Measurements from ENCODE around the gene SLC6A1. TPM values are rescaled to one million over a fixed set of nuclear protein-coding genes. Genes with fewer than 3 reads are reported as not detected.
"Not testable (repeated sequence)": the region's sequence is repeated elsewhere in the genome, so short reads cannot be mapped to it uniquely, and the experiment has no call there.

Gene SLC6A1
- total RNA-seq, 1 donor from 2014 or later = 6.3 TPM

- H3K9me3 ChIP-seq = no peaks in the 10 kb centered on the region
- intact Hi-C loops (cut with DNase I) = no loop called here
- no peak overlapping the region for H3K27ac ChIP-seq
- peaks cover 0 to 8% of the 10 kb centered on the region in 2 donors for H3K4me1 ChIP-seq
- H3K27me3 ChIP-seq = no peaks in the 10 kb centered on the region
- TF ChIP-seq CTCF (IDR thresholded peaks at IDR 0.05) = no peak
- DNase-seq (ENCODE audit: low spot score in 2 of 2) = no peak
- H3K36me3 ChIP-seq = no peaks in the 10 kb centered on the region
- no peak overlapping the region for H3K4me3 ChIP-seq
Measured at GRCh38 chr3:11057655-11058054, 65.1 kb downstream of the SLC6A1 start.

GRCh38 chr3:11059090-11059798 lies 66.7 kb downstream of the SLC6A1 start:
- H3K36me3 ChIP-seq = no peaks in the 10 kb centered on the region
- no peaks in the 10 kb centered on the region for H3K9me3 ChIP-seq
- no peak overlapping the region for H3K27ac ChIP-seq
- peaks cover 0 to 8% of the 10 kb centered on the region in 2 donors for H3K4me1 ChIP-seq
- H3K27me3 ChIP-seq = no peaks in the 10 kb centered on the region
- peak; percentile 58 to 85 (median 70) for TF ChIP-seq CTCF (IDR thresholded peaks at IDR 0.05)
- DNase-seq (ENCODE audit: low spot score in 2 of 2) = peak in 1 of 2 donors; percentile 74
- intact Hi-C loops (cut with DNase I) = loop anchor here (1.0 kb wide), 2 partner anchors 114 to 301 kb away; no protein-coding TSS in a partner anchor
- H3K4me3 ChIP-seq = no peak overlapping the region

GRCh38 chr3:11059799-11060115 lies 67.2 kb downstream of the SLC6A1 start:
- Histone ChIP-seq H3K4me3 (no peak overlapping the region), H3K36me3 (no peaks in the 10 kb centered on the region), H3K9me3 (no peaks in the 10 kb centered on the region), H3K4me1 (peaks cover 0 to 8% of the 10 kb centered on the region in 2 donors), H3K27ac (no peak overlapping the region), H3K27me3 (no peaks in the 10 kb centered on the region)
- no peak for DNase-seq (ENCODE audit: low spot score in 2 of 2)
- intact Hi-C loops (cut with DNase I) = loop anchor here (1.0 to 5.0 kb wide), 8 partner anchors 38 to 301 kb away; partner anchors contain the start of gene ATG7
- TF ChIP-seq CTCF (IDR thresholded peaks at IDR 0.05) = no peak

- Histone ChIP-seq H3K4me3 (peak overlapping the region; percentile 4 to 51), H3K36me3 (no peaks in the 10 kb centered on the region), H3K4me1 (peaks cover 0 to 8% of the 10 kb centered on the region in 2 donors), H3K27me3 (no peaks in the 10 kb centered on the region), H3K27ac (no peak overlapping the region), H3K9me3 (no peaks in the 10 kb centered on the region)
- peak; percentile 94 to 98 (median 95) for TF ChIP-seq CTCF (IDR thresholded peaks at IDR 0.05)
- peak in 1 of 2 donors; percentile 79 for DNase-seq (ENCODE audit: low spot score in 2 of 2)
- intact Hi-C loops (cut with DNase I) = loop anchor here (1.0 to 5.0 kb wide), 6 partner anchors 37 to 275 kb away; partner anchors contain the start of gene ATG7
Measured at GRCh38 chr3:11060500-11061251, 68.1 kb downstream of the SLC6A1 start.

- intact Hi-C loops (cut with DNase I) = loop anchor here (2.0 to 5.0 kb wide), 4 partner anchors 36 to 211 kb away; partner anchors contain the start of gene ATG7
- H3K27ac ChIP-seq = not testable (repeated sequence)
- peak overlapping the region in 1 of 2 donors; percentile 51 for H3K4me3 ChIP-seq
Measured at GRCh38 chr3:11061268-11061871, 68.8 kb downstream of the SLC6A1 start.

More at GRCh38 chr3:11061268-11061871, 68.8 kb downstream of the SLC6A1 start:
- H3K4me1 ChIP-seq; H3K9me3 ChIP-seq; H3K36me3 ChIP-seq; H3K27me3 ChIP-seq; DNase-seq (ENCODE audit: low spot score in 2 of 2): not testable (repeated sequence)
